Measurements from ENCODE around the gene ATOH1. TPM values are rescaled to one million over a fixed set of nuclear protein-coding genes. Genes with fewer than 3 reads are reported as not detected.

ATOH1 gene, protein sequence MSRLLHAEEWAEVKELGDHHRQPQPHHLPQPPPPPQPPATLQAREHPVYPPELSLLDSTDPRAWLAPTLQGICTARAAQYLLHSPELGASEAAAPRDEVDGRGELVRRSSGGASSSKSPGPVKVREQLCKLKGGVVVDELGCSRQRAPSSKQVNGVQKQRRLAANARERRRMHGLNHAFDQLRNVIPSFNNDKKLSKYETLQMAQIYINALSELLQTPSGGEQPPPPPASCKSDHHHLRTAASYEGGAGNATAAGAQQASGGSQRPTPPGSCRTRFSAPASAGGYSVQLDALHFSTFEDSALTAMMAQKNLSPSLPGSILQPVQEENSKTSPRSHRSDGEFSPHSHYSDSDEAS
- not detected for total RNA-seq

DNA sequence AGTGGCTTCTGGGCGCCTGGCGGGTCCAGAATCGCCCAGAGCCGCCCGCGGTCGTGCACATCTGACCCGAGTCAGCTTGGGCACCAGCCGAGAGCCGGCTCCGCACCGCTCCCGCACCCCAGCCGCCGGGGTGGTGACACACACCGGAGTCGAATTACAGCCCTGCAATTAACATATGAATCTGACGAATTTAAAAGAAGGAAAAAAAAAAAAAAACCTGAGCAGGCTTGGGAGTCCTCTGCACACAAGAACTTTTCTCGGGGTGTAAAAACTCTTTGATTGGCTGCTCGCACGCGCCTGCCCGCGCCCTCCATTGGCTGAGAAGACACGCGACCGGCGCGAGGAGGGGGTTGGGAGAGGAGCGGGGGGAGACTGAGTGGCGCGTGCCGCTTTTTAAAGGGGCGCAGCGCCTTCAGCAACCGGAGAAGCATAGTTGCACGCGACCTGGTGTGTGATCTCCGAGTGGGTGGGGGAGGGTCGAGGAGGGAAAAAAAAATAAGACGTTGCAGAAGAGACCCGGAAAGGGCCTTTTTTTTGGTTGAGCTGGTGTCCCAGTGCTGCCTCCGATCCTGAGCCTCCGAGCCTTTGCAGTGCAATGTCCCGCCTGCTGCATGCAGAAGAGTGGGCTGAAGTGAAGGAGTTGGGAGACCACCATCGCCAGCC is at the start of gene ATOH1:
Gene ATOH1 (plus strand): TSS at position 422 of the 663 bp plus-strand sequence. CDS start 174 bp downstream, at position 596.
- Mint-ChIP-seq H3K36me3 (peaks cover 16 to 43% of the 10 kb centered on the region in 2 donors), H3K9me3 (peaks cover 3 to 4% of the 10 kb centered on the region in 2 donors), H3K27ac (peak within 1 kb of the TSS in 1 of 2 donors; percentile 68)
- ATAC-seq (peak in 1 of 2 donors; percentile 20), DNase-seq (ENCODE audit: low spot score in 2 of 2) (no peak)

- no peak for DNase-seq (ENCODE audit: low spot score in 2 of 2)
- Mint-ChIP-seq H3K36me3 (no peaks in the 10 kb centered on the region), H3K9me3 (peaks cover 0 to 3% of the 10 kb centered on the region in 2 donors), H3K27ac (no peak overlapping the region)
- ATAC-seq = no peak
These were observed 49.3 kb upstream of the ATOH1 start for GRCh38 chr4:93779228-93779627.

GRCh38 chr4:93780080-93780479 is 48.5 kb upstream of the ATOH1 start:
- no peaks in the 10 kb centered on the region for H3K36me3 Mint-ChIP-seq
- no peak for DNase-seq (ENCODE audit: low spot score in 2 of 2)
- H3K27ac Mint-ChIP-seq = no peak overlapping the region
- ATAC-seq = no peak
- H3K9me3 Mint-ChIP-seq = peaks cover 0 to 3% of the 10 kb centered on the region in 2 donors

- Mint-ChIP-seq H3K36me3 (no peaks in the 10 kb centered on the region), H3K27ac (no peak overlapping the region), H3K9me3 (peaks cover 0 to 3% of the 10 kb centered on the region in 2 donors)
- DNase-seq (ENCODE audit: low spot score in 2 of 2) (no peak), ATAC-seq (no peak)
These were observed 47.4 kb upstream of the ATOH1 start for GRCh38 chr4:93781198-93781597.

DNA sequence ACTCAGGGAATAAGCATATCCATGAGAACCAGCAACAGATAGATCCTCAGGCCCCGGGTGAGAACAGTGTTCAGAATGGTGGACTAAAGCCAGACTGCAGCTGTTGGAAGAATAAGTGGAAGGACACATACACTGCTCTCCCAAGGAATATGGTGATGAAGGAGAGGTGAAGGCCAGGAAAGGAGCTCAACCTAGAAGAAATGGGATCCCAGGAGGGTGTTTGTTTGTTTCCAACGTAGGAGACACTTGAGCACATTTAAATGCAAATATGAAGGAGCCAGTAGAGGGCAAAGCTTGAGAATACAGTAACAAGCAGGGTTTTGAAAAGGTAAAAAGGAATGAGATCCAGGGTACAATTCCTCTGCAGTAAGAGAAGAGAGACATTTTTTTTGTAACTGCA is 42.4 kb upstream of the ATOH1 start:
- ATAC-seq (no peak), DNase-seq (ENCODE audit: low spot score in 2 of 2) (no peak)
- H3K36me3 Mint-ChIP-seq = no peaks in the 10 kb centered on the region
- H3K9me3 Mint-ChIP-seq = no peaks in the 10 kb centered on the region
- H3K27ac Mint-ChIP-seq = no peak overlapping the region

DNA sequence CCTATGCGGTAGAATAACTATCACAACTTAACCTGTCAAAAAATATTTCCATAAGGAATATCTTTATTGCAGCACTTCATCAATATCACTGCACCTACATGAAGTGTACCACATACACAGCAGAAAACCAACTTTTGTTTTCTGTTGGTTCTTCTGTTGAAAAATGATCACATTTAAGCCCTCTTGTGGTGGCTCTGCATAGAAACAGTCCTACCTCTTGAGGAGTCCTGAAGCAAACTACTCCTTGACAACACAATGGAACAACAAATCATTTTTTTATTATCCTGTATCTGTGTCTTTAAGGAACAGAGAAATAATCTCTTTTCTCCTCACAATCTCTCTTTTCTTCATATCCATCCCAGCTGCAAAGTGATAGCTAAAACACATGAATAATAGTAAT is 39.8 kb upstream of the ATOH1 start:
- ATAC-seq (no peak), DNase-seq (ENCODE audit: low spot score in 2 of 2) (no peak)
- Mint-ChIP-seq H3K36me3 (no peaks in the 10 kb centered on the region), H3K9me3 (no peaks in the 10 kb centered on the region), H3K27ac (no peak overlapping the region)

GRCh38 chr4:93791570-93792195 is 36.9 kb upstream of the ATOH1 start:
- peak in 1 of 2 donors; percentile 61 for ATAC-seq
- Mint-ChIP-seq H3K9me3 (no peaks in the 10 kb centered on the region), H3K36me3 (no peaks in the 10 kb centered on the region), H3K27ac (no peak overlapping the region)
- DNase-seq (ENCODE audit: low spot score in 2 of 2) = peak in 1 of 2 donors; percentile 26

DNA sequence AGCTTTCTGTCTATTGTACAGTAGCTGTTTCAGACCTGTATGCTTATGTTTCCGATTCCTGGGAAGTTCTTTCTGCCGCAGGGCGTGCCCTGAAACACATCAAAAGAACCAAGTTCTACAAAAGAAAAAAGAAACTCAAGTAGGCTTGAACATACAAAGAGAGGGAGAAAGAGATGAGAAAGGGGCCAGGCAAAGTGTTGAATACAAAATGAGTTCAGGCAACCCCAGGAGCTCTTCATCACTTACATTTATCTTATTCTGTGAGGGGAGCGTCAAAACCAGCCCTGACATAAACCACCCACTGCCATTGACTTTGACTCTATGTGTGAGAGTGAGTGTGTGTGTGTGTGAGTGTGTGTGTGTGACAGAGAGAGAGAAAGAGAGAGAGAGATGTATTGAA is 26.5 kb upstream of the ATOH1 start:
- no peaks in the 10 kb centered on the region for H3K36me3 Mint-ChIP-seq
- ATAC-seq = no peak

DNA sequence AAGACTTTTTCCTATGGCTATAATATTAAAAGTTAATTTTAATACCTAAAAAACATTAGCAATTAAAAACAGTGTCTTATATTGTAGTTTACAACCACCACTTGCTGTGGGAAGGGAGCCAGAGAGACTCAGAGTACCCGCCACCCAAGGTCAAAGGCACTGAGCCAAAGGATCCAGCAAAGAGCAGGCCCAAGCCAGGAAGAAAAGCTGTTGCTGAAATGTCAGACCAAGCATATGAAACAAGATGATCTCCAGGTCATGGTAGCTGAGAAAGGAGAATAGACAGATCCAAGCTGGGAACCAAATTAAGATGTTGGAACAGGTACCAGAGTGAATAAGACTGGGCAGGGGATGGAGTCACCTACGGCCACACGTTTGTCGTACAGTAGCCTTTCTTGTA is 18.8 kb upstream of the ATOH1 start:
- DNase-seq (ENCODE audit: low spot score in 2 of 2) = no peak
- H3K27ac Mint-ChIP-seq = no peak overlapping the region
- no peaks in the 10 kb centered on the region for H3K36me3 Mint-ChIP-seq
- ATAC-seq = no peak
- peaks cover 4 to 6% of the 10 kb centered on the region in 2 donors for H3K9me3 Mint-ChIP-seq

More for the DNA sequence above, 26.5 kb upstream of the ATOH1 start:
- Mint-ChIP-seq H3K9me3 (no peaks in the 10 kb centered on the region), H3K27ac (no peak overlapping the region)
- DNase-seq (ENCODE audit: low spot score in 2 of 2) = no peak

DNA sequence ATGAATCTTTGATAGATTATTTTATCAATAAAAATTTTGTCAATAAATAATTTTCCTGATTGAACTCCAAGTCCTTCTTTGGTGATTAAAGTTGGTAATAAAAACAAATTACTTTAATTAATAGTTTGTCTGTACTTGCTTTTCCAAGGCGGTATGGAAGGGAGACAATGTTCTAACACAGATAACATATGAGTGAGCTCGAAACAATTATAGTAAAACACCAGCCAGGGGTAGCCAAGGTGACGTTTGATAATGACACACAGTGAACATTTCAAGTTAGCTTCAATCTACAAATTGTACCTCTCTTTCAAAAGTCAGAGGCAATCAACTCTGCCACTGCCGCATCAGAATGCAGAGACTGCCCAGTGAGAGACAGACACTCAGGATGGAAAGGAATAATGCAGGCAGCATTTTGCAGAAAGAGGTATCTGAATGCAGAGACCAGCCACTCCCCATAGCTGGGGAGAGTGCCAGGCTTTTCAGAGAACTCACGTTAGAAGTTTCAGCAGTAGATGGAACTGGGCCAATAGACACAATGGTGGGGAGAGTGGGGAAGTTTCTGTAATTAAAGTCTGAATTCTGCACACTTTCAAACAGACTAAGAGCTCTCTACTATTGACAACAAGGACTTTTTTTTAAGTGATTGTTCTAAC is 18.1 kb upstream of the ATOH1 start:
- ATAC-seq = no peak
- H3K9me3 Mint-ChIP-seq = peaks cover 4 to 7% of the 10 kb centered on the region in 2 donors
- H3K36me3 Mint-ChIP-seq = no peaks in the 10 kb centered on the region
- DNase-seq (ENCODE audit: low spot score in 2 of 2) = no peak
- H3K27ac Mint-ChIP-seq = peak overlapping the region in 1 of 2 donors; percentile 12

DNA sequence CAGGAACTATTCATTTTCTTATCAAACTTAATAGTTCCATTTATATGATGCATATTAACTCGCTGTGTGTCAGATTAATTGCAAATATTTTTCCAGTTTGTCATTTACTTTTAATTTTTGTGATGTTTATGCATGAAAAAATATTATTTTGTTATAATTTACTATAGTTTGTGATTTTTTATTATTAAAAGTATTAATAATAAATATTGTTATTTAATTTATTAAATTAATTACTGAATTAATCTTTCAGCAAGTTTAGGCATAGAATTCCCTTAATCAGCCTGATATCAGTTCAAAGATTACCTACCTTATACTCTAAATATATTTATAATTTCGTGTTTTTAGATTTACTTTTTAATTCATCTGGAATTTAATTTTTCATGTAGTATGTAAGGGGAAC is 15.5 kb upstream of the ATOH1 start:
- H3K9me3 Mint-ChIP-seq = peaks cover 7 to 16% of the 10 kb centered on the region in 2 donors
- no peak overlapping the region for H3K27ac Mint-ChIP-seq

DNA sequence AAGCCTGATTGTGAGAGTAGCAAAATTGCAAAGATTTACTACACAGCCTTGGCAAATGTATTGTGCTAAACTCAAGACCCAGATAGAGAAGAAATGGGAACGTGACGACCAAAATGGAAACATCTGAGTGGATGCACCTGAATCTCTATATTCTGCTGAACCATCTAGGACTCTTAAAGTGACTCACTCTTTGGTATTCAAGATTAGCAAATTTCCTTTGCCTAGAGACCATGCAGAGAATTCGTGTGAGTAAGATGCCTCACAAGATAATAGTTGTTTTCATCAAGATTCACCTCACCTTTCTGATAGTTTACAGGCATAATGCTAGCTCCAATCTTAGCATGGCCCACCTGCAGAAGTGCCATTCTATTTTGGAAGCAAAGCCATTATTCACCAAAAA is 14.4 kb upstream of the ATOH1 start:
- ATAC-seq = no peak
- H3K27ac Mint-ChIP-seq = no peak overlapping the region
- H3K36me3 Mint-ChIP-seq = no peaks in the 10 kb centered on the region
- DNase-seq (ENCODE audit: low spot score in 2 of 2) = no peak
- H3K9me3 Mint-ChIP-seq = peaks cover 7 to 15% of the 10 kb centered on the region in 2 donors

More for the DNA sequence above, 15.5 kb upstream of the ATOH1 start:
- ATAC-seq (no peak), DNase-seq (ENCODE audit: low spot score in 2 of 2) (no peak)
- H3K36me3 Mint-ChIP-seq = no peaks in the 10 kb centered on the region

- no peak overlapping the region for H3K27ac Mint-ChIP-seq
- H3K36me3 Mint-ChIP-seq = no peaks in the 10 kb centered on the region
- H3K9me3 Mint-ChIP-seq = peaks cover 7 to 14% of the 10 kb centered on the region in 2 donors
- ATAC-seq (no peak), DNase-seq (ENCODE audit: low spot score in 2 of 2) (no peak)
These were observed 13.8 kb upstream of the ATOH1 start for GRCh38 chr4:93814722-93815121.

GRCh38 chr4:93825551-93826216 is 2.9 kb upstream of the ATOH1 start:
- H3K9me3 Mint-ChIP-seq = peaks cover 3 to 4% of the 10 kb centered on the region in 2 donors
- no peak overlapping the region for H3K27ac Mint-ChIP-seq
- DNase-seq (ENCODE audit: low spot score in 2 of 2) (no peak), ATAC-seq (peak in 1 of 2 donors; percentile 49)
- peaks cover 16 to 31% of the 10 kb centered on the region in 2 donors for H3K36me3 Mint-ChIP-seq

GRCh38 chr4:93827272-93827947 is 1.1 kb upstream of the ATOH1 start:
- ATAC-seq = no peak
- Mint-ChIP-seq H3K9me3 (peaks cover 3 to 4% of the 10 kb centered on the region in 2 donors), H3K27ac (peak overlapping the region in 1 of 2 donors; percentile 68), H3K36me3 (peaks cover 16 to 43% of the 10 kb centered on the region in 2 donors)
- no peak for DNase-seq (ENCODE audit: low spot score in 2 of 2)
